Ureter (tissue), 1 donor: ENCODE measurements around the gene GGNBP2. TPM values are rescaled to one million over a fixed set of nuclear protein-coding genes. Genes with fewer than 3 reads are reported as not detected.

Experiments
- DNase-seq: peaks from one replicate; pipeline ENCODE4 v3.0.0-alpha.2; 2020; ENCODE audit warnings: low spot score
- total RNA-seq: library from RNA; stranded (reverse); gene quantifications from one replicate; pipeline ENCODE4 v1.2.4, GENCODE V29; 2023
- donor health status: DM: yes; HTN: yes; CAD: no.

GGNBP2 gene
- total RNA-seq, 1 donor from 2014 or later, result 109 TPM

- DNase-seq, result no peak
These were observed 28.9 kb upstream of the GGNBP2 start for GRCh38 chr17:36515837-36516236.

GRCh38 chr17:36523113-36523512 lies 21.6 kb upstream of the GGNBP2 start:
- no peak for DNase-seq

GRCh38 chr17:36524428-36524876 lies 20.3 kb upstream of the GGNBP2 start:
- DNase-seq, result no peak

- DNase-seq, result no peak
These were observed 19.6 kb upstream of the GGNBP2 start for GRCh38 chr17:36525113-36525512.

GRCh38 chr17:36525888-36526287 lies 18.8 kb upstream of the GGNBP2 start:
- no peak for DNase-seq

- no peak for DNase-seq
These were observed 17.0 kb upstream of the GGNBP2 start for GRCh38 chr17:36527621-36528250.

- no peak for DNase-seq
These were observed 15.6 kb upstream of the GGNBP2 start for GRCh38 chr17:36529121-36529520.

- DNase-seq, result no peak
These were observed 12.2 kb upstream of the GGNBP2 start for GRCh38 chr17:36532435-36532975.

- DNase-seq, result peak; percentile 74
These were observed 10.5 kb upstream of the GGNBP2 start for GRCh38 chr17:36533935-36534839.

- peak; percentile 90 for DNase-seq
These were observed 9.7 kb upstream of the GGNBP2 start, which contains the start of the genes MYO19 and PIGW for GRCh38 chr17:36534840-36535668. MYO19 (minus strand) TSS chr17:36534868; CDS start chr17:36532538, 2,330 bp downstream. PIGW (plus strand) TSS chr17:36534987; CDS start chr17:36537102, 2,115 bp downstream.

GRCh38 chr17:36535669-36536081 lies 9.0 kb upstream of the GGNBP2 start:
- no peak for DNase-seq

GRCh38 chr17:36540696-36541095 lies 4.0 kb upstream of the GGNBP2 start:
- no peak for DNase-seq

- DNase-seq, result no peak
These were observed 2.0 kb upstream of the GGNBP2 start for GRCh38 chr17:36542755-36543154.

- DNase-seq, result peak; percentile 51
These were observed 744 bp upstream of the GGNBP2 start for GRCh38 chr17:36544044-36544306.

- DNase-seq, result no peak
These were observed 352 bp downstream of the GGNBP2 start for GRCh38 chr17:36545077-36545464.

GRCh38 chr17:36545465-36546417 lies 1.0 kb downstream of the GGNBP2 start:
- peak; percentile 97 for DNase-seq

GRCh38 chr17:36546418-36547093 lies 1.8 kb downstream of the GGNBP2 start:
- no peak for DNase-seq

- DNase-seq, result no peak
These were observed 3.1 kb downstream of the GGNBP2 start for GRCh38 chr17:36547776-36548175.

GRCh38 chr17:36550491-36551417 lies 6.0 kb downstream of the GGNBP2 start:
- no peak for DNase-seq
